Measurements from ENCODE around the gene ZDHHC1.

The ZDHHC1 gene

DNA sequence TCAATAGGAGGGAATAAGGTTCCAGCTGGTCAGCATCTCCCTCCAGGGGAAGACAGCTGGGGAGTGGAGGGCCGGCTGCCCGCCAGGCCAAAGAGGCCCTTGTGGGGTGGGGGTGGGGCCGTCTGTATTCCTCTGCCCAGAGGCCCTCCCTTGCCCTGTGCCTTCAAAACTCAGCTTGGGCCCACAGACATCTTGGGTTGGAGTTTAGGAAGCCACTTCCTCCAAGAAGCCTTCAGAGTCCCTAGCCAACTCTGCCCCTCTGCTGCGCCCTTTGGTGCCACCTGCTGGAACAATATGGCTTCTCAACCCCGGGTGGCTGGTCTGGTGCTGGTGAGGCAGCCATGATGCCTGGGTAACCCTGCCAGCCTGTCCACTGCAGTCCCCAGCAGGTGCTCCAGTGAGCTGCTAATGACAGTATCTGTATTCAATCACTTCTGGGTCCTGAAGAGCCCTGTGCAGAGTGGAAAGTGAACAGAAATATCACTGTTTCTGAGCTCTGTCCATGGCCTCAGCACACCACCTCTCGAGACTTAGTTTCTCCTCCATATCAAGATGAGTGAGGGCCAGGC is 31.3 kb upstream of the ZDHHC1 start:
- DNase-seq (ENCODE audit: low read depth in 2 of 2) = peak in 1 of 2 donors; percentile 19

DNA sequence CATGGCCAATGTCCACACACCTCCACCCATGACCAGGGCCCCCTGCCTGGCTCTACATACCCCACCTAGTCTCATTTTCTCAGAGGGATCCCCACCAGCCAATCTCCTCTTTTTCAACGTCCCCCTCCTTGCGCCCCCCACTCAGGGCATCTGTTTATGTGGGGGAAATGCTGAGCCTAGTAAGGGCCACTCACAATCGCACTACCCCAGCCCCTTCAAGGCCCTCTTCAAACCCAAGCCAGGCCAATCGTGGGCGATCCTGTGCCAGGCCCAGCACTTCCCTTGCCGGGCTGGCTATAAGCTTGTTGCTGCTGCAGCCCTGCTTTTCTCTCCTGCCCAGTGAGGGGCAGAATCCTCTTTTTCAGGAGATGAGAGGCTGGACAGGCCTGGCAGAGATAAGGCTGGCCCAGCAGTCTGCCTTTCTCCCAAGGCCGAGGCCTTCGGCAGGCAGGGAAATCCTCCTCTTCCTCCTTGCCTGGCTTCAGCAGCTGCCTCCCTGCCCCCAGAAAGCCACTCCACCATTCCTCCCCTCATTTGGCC is 30.8 kb upstream of the ZDHHC1 start:
- DNase-seq (ENCODE audit: low read depth in 2 of 2) = no peak

DNA sequence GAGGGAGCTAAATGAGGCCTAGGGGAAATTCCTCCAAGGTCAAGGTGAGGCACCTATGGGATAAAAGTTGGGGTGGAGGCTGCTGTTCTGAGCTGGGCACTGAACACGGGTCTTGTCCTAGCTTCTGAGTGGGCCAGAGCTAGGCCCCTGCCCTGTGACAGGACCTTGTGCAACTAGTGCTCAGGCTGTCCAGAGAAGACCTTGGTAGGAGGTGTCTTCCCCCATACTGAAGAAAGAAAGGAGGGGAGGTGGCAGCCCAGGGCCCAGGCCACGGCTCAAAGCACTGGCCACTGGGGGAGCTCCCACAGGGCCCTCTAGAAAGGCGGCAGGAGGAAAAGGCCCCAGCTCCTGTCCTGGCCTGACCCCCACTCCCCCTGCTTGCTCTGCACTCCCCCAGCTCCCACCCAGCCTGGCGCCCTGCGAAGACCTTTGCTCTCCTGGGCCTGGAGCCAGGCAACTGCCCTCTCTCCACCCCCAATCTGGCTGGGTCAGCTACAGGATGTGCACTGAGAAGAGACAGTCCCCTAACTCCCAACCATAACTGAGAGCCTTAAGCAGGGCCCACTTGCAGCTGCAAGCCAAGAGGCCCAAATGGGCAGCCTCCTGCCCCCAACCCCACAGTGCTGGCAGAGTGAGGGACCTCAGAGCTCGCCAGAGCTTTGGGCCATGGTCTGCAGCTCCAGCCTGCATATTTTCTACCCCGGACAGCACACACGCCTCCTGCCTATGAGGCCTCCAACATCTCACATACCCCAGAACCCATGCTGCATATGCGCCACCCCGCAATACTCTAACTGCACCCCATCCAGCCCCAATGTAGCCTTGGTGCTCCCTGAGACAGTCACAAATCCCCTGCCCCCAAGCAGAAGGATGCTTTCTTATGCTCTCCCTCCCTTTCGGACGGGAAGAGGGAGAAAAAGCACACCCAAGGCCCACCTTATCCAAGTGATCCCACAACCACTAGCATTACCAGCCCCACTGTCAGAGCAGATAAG is 29.9 kb upstream of the ZDHHC1 start:
- no peak for DNase-seq (ENCODE audit: low read depth in 2 of 2)

DNA sequence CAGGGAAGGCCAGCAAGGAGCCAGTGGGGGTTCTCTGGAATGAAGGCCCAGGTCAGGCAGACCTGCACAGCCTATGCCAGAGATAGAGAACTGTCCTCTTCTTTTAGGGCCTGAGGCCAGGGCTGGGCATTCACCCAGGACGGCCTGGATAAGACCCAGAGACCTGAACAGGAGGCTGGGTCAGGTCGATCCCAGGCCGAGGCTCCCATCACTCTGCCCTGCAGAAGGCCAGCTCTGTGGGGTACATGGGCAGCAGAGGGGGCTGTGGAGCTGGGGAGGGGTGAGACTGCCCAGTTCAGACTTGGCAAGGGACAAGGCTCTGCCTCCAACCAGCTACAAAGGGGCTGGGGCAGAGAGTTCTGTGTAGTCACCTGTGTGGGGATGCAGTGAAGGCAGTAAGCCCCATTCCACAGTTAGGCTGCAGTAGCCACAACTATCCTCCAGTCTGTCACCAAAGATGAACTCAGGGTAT is 29.2 kb upstream of the ZDHHC1 start:
- DNase-seq (ENCODE audit: low read depth in 2 of 2) = no peak

DNA sequence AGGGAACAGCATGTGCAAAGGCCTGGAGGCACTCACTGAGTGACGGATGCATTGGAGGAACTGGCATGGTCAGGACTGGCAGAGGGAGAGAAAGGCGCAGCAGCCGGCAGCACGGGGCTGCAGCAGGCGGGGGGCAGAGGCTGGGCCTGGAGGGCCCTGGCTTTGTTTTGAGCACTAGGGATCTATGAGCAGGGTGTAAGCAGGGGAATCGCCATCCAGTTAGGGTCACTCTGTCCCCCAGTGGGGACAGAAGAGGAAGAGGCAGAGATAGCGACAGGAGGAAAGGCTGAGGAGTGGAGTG is 28.8 kb upstream of the ZDHHC1 start:
- DNase-seq (ENCODE audit: low read depth in 2 of 2) = no peak

DNA sequence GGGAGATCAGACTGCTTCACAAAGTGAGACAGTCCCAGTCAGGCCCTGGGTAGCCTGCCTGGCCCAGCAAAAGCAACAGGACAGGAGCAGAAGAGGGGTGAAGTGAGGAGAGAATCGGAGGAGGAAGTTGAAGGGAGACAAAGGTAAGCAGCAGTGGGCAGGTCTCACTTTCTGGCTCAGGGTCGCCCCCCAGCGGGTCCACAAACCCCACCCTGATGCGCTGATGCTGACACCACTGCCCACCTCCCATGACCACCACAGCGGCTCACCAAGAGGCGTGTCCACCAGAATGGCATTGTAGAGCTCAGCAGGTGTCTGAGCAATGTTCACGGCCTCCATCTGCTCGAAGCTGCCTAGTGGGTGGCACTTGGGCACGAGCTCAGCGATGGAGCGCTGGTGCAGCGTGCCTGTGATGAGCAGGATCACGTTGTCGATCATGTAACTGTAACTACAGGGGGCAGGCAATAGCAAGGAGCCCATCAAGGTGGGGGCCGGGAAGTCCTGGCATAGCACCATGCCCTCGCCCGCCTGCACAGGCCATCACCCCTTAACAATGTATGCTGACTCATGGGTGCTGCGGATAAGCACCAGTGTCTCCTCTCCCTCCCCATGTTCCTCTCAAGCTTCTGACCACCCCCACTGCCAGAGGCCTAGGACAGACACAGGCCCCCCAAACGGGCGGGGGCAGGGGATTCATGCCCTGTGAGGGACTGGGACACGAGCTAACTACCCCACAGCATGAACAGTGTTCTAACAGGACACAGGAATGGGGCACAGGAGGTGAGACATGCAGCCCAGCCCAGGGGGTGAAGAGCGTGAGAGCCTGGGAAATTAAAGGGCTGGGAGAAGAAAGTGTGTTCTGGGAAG is 28.2 kb upstream of the ZDHHC1 start:
- DNase-seq (ENCODE audit: low read depth in 2 of 2) = no peak

DNA sequence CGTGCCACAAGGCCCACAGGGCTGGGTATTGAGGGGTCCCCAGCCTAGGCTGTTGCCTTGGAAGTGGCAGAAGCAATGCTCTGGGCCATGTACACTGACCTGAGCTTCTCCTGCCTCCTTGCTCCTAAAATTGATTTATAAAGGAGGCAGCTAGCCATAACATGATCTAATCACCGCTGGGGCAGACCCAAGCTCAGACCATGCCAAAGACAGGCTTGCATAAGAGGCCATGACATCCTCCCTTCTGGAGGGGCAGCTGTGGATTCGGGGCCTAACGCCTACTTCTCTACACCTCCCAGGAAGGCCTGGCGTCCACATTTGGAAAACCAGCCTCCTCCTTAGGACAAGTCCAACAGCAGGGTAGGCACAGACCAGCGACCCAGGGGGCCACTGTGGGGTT is 27.0 kb upstream of the ZDHHC1 start:
- no peak for DNase-seq (ENCODE audit: low read depth in 2 of 2)

DNA sequence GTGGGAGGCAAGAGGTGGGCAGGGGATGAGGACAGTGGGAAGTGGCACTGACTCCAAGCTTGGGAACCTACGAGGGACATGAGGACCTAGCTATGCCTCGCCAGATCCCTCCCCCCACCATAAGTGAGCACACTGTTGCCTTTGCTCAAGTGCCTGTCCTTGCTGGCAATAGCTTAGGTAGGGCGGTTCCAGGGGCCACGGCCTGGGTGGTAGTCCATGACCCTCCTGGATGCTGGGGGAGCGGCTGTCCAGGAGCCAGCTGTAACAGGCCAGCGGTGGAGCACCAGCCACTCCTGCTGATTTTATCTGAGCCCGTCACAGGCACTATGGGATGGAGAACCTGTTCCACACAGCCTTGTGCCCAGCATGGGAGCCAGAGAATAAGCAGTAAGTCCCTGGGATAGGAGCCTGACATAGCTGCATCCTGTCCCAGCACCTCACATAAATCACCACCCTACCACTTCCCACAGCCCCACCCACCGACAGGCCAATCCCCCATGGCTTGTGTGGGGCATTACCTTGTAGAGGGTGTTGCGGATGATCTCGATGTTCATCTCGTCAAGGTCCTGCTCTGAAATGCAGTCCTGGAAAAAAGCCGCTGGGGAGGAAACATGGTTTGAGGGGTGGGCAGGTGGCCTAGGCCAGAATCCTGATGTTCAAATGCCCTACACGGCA is 26.4 kb upstream of the ZDHHC1 start:
- DNase-seq (ENCODE audit: low read depth in 2 of 2) = no peak

DNA sequence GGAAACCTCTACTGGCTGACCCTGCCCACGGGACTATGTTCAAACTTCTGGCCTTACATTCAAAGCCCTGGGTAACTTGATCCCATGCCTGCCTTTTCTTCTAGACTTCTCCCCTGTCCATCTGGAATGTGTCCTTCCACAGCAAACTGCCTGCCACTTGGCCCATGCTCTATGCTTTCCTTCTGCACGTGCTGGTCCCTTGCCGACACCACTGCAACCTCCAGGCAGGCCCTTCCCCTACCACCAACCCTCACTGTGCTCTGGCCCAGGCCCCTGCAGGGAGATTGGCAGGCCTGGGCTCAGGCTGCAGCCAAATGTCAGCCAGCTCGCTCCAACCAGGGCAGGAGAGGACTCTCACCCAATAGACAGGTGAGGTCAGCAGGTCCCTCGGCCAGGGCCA is 25.6 kb upstream of the ZDHHC1 start:
- DNase-seq (ENCODE audit: low read depth in 2 of 2) = no peak

DNA sequence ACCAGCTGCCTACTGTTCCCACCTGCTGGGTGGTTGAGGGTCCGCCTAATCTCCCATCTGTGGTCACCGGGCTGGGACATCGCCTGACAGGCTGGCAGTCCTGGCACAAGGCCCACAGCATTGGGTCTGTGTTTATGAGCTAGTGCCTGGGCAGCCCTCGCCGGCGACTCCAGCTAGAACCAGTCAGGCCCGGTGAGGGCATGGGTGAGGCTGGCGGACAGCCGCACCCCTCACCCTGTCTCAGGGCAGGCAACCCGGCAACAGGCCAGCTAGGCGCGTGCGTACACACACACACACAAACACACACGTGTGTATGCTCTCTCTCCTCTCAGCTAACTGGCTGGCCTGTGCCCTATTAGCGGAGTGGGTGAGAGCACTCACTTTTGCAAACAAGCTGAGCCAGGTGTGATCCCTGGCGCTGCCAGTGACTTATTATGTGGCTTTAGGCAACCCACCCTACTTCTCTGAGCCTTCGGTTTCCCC is 25.0 kb upstream of the ZDHHC1 start:
- DNase-seq (ENCODE audit: low read depth in 2 of 2) = no peak

DNA sequence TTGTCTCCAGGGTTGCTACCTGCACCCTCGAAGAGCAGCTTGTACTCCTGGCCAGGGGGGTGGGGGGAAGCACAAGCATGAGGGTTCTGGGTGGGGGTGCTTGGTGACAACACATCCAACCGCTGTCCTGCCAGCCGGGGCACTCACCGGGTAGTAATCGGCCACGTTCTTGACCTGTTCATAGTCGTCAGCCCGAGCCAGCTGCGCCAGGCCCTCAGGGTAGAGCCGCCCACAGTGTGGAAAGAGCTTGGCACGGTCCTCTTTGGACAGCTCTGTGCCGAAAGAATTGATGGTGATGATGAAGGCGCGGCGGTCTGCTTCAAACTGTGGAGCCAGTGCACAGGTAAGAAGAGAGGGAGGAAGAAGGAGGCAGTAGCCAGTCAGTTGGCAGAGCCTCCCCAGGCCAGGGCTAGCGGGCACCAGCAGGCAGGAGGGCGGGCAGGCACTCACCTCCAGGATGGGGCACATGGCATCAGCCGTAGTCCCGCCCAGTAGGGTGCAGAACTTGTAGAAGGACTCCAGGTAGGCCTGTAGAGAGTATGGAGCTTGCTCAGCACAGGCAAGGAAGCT is 22.6 kb upstream of the ZDHHC1 start:
- DNase-seq (ENCODE audit: low read depth in 2 of 2) = no peak

DNA sequence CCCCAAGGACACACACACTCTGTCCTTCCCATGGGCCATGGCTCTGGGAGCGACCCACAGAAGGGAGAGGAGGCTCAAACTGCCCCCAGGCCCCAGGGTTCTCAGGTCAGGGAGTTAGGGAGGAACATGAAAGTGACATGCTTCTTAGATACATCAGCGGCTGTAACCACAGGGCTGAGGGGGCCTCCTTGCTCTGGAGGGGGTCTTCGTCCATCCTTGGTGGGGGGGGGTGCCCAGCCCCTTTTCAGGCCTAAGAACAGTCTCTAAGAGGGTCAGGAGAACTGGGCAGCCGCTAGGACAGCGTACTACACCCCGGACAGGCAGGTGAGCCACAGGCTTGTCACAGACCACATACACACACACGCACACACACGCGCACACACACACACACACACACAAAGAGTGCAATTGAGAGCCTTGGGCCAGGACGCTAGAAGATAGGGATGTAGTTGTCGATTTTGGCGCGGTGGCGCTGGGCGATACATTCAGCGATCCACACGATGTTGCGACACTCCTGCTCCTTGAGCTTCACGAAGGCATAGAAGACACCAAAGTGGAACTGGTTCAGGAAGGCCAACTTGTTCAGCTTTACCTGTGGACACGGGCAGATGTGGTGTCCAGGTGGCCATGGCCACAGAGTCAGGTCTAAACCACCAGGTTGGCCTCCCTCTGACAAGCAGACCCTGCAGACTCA is 22.0 kb upstream of the ZDHHC1 start:
- DNase-seq (ENCODE audit: low read depth in 2 of 2) = no peak

DNA sequence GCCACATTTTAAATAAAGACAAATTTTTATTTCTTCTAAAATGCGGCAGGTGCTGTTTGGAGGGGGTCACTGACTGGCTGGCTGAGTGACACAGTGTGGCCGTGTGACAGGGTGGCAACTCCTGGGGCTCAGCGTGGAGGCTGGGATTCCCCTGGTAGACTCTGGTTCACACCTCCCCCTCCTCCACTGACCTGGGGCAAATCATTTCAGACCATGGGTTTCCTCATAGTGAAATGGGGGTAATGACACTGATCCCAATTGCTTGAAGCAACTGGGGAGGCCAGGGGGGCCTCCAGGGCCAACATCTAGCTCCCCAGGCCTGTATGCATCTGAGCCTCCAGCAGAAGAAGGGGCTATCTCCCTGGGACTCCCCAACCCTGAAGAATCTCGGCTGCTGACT is 21.2 kb upstream of the ZDHHC1 start:
- DNase-seq (ENCODE audit: low read depth in 2 of 2) = no peak

DNA sequence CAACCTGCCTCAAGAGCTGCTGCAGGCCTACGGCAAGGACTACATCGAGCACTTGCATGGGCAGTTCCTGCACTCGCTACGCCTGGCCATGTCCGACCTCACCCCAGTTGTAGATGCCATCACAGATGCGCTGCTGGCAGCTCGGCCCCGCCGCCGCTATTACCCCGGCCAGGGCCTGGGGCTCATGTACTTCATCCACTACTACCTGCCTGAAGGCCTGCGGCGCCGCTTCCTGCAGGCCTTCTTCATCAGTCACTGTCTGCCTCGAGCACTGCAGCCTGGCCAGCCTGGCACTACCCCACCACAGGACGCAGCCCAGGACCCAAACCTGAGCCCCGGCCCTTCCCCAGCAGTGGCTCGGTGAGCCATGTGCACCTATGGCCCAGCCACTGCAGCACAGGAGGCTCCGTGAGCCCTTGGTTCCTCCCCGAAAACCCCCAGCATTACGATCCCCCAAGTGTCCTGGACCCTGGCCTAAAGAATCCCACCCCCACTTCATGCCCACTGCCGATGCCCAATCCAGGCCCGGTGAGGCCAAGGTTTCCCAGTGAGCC is 20.4 kb upstream of the ZDHHC1 start:
- no peak for DNase-seq (ENCODE audit: low read depth in 2 of 2)

DNA sequence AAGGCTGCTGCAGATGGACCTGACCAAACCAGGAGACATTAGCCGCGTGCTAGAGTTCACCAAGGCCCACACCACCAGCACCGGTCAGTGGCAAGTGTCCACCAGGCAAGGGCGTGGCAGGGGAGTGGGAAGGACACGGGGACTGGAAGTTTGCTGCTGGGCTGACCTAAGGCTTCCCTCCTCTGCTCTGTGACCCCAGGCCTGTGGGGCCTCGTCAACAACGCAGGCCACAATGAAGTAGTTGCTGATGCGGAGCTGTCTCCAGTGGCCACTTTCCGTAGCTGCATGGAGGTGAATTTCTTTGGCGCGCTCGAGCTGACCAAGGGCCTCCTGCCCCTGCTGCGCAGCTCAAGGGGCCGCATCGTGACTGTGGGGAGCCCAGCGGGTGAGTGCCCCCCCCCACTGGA is 19.5 kb upstream of the ZDHHC1 start:
- DNase-seq (ENCODE audit: low read depth in 2 of 2) = no peak

DNA sequence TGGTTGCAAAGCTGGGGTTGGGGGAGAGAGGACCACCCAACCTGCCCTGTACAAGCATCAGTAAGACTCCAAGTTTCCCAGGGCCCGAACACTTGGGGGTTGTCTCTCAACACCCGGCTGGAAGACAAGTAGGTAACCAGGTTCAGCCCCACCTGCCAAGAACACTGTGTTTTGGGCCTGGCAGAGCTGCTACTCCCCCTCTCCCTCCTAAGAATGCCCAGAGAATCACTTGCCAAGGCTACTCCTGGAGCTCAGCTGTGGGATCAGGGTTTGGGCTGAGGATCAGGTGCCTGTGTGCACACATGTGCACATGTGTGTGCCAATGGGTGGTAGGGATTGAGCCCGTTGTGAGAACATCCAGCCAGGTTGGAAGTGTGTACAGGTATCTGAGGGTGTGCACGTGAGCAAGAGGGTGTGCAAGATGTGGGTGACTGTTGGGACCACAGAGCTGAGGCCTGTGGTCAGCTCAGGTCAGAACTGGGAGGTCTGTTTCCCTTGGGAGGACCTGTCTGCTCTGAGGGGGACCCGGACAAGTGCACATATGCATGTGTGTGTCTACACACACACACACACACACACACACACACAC is 16.9 kb upstream of the ZDHHC1 start:
- DNase-seq (ENCODE audit: low read depth in 2 of 2) = no peak

DNA sequence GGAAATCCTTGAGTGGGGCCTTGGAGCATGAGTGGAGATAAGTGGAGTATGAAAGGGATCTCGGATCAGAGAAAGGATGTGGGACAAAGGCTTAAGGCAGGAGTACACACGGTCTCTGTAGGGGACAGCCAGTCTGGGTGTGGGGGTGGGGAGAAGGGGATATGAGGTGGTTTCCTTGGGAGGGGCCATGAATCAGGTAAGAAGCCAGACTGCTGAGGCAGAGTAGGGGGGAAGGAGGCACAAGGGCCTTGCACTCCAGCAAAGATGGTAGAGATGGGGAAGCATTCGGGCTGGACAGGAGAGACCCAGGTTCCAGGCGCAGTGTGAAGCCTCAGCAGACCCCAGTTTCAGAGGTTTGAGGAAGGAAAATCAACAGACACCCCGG is 16.2 kb upstream of the ZDHHC1 start:
- DNase-seq (ENCODE audit: low read depth in 2 of 2) = no peak

DNA sequence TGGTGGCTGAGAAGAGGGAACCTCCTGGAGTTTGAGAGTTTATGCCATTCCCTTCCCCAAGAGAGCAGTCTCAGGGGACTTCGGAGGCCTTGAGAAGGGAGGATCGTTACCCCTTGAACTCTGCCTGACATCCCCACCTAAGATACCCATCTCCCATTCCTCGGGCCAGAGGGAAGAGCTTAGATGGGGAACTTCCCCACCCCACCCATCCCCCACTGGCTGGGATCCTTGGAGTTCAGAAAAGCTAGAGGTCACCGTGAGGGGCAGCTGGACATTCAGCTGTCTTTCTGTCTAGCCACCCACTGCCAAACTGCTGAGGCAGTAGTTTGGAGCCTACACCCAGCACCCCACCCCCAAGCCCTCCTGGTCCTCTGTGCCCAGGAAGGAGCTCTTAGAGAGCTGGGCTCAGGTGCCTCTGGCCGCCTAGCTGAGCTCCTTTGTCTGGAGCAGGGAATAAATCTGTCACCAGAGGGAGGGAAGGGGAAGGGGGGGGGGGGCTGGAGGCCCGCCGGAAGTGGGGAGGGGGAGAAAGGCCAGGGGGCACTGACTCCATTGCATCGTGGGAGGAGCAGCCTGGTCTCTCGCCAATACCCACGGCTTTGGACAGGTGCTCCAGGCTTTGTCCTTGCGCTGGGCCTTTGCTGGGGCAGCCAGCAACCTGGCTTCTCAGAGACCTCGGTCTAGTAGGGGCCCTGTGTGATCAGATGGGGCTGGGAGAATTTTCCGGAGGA is 15.7 kb upstream of the ZDHHC1 start:
- no peak for DNase-seq (ENCODE audit: low read depth in 2 of 2)
